Renal cortex interstitium (tissue), 11 donors: Measurements from ENCODE around the gene ALK. TPM values are rescaled to one million over a fixed set of nuclear protein-coding genes. Genes with fewer than 3 reads are reported as not detected.

Experiments used
- DNase-seq, 11 donors: peaks; one replicate each; pipeline ENCODE4 v3.0.0-alpha.2; 2013; ENCODE audit warnings: low read depth in 9 of 11, low spot score in 4 of 11; ENCODE audit errors: extremely low read depth in 1 of 11
- polyA plus RNA-seq, 3 donors: library from polyadenylated mRNA; unstranded; fragments of 120-200 nt; gene quantifications; one replicate each; pipeline ENCODE4 v1.2.1, GENCODE V29; 2013; ENCODE audit not compliant: insufficient read length in 3 of 3

Gene ALK
- polyA plus RNA-seq, 3 donors: 0.17 to 0.60 (median 0.35) TPM

DNA sequence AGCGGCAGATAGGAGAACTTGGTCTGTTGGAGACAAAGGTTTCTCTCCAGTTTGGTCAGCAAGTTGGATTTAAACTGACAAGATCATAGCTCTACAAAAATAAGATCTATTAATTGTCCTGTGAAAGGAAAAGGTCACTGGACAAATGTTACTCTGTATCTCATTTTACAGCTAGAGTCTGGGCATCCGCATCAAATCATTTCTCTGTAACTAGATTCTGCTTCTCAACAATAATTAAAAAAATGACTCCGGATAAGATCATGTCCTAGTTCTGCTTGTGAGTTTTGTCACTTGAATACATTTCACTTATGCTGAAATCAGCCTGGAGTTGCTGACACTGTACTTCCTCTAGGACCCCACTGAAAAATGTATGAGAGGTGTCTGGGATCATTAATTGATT, 310.8 kb downstream of the ALK start:
- DNase-seq: no peak

DNA sequence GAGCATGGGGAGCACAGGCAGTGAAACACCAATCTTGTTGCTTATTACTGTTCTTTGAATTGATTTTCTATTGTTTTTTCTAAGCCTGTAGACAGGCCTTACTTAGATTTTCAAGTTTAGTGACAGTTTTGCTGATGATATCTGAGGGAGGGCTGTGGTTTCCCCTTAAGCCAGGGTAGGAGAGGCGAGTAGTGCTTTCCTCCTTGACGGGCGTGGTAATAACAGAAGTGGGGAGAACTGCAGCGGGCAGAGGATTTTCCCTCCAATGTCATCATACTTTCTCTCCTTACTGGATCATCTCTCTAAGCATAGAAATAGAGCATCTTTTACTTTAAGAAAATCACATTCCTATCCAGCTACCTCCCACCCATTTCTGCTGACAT, 314.4 kb downstream of the ALK start:
- DNase-seq: no peak

DNA sequence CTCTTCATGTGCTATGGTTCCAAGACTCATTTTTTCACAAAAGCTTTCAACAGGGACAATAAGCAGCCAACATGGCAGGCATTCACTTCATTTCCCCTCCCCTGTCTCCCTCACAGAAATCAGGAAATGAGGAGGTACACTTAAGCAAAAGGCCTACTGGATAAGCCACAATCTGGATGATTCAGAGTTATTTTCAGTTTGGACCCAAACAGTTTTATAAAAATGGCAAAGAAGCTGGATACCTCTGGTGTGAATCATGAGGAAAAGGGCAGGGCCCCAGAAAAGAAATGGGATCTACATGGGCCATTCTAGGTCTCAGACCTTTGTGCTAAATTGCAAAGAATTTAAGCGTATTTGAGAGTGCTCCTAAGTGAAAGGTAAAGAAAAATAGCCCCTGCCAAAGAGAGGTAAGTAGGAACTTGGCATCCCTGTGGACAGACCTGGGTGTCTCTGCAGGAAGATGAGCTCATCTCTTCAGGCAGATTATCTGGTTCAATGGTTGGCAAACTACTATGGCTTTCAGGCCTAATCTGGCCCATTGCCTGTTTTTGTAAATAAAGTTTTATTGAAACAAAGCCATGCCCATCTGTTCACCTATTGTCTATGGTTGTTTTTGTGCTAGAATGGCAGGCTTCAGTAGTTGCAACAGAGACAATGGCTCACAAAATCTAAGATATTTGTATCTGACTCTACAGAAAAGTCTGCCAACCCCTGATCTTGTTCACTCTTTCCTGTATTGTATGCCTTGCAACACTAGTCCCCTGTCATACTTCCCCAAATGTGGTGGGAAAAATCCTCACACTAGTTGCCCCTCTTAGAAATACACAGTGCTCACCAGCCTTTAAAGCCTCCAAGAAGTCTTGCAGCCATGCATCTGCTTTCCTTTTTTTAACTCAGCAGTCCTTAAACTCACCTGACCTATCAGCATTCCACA, 315.0 kb downstream of the ALK start:
- no peak for DNase-seq

DNA sequence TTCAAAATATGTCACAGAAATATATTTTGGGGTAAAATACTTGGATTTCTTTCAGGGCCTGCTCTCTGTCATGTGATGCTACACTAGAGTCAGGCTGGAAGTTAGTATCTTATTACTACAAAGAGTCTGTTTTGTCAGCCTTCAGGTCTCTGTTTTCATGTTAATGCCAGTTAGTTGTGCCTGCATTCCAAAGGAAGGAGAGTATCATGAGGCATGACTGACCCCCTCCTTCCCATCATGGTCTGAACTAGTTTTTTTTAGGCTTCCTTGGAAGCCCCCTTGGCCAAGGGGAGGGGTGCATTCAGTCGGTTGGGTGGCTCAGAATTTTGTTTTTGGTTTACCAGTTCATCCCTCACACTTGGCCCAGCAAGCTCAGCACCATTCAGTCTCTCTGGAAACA, 318.0 kb downstream of the ALK start:
- no peak for DNase-seq

DNA sequence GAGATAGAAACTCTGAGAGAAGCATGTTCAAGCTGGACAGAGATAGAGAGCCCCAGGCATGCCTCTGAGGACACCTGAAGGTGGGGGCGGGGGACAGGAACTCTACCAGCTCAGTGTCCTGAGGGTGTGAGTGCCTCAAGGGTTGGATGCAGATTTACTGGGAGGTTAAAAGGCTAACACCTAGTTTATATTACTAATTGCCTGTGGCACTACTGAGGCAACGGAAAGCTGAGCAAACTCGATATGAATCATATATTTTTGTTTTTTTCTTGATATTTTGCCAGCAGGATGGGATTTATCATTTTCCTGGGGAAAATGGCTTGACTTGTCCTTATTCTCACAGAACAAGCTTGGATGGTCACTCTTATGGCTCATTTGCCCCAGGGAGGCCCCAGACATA, 319.5 kb downstream of the ALK start:
- DNase-seq: no peak

DNA sequence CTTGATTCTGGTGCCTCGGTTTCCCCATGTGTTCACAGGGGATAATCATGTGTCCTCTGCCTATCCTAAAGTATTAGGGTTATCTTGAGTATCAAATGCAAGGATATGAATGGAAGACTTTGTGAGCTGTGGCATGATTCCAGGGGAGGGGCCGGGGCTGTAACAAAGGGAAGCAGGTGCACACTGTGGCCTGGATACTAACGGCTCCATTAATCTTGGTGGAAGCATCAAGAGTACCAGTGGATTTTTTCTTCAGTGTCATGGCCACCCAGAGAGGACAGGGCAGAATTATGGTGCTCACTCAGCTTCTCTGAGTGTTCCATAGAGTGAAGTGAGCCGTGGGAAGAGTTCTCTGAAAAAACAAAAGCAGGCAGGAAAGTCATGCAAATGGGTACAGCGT, 320.1 kb downstream of the ALK start:
- no peak for DNase-seq

DNA sequence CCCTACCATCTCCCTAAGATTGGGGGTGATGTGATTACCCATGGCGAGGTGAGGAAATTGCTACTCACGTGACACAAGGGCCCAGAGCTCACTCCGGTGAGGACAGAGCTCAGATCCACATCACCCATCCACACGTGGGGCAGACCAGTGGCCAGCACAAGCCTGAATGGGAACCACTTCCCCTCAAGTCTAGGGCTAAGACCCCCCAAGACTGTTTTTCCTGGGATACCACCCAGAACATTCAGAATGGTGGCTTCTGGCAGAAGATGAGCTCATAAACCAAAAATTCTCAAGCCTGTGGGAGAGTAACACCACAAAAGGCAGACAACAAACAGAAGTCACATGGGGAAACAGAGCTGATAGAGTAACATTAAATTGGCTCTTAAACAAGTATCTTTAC, 321.4 kb downstream of the ALK start:
- no peak for DNase-seq

DNA sequence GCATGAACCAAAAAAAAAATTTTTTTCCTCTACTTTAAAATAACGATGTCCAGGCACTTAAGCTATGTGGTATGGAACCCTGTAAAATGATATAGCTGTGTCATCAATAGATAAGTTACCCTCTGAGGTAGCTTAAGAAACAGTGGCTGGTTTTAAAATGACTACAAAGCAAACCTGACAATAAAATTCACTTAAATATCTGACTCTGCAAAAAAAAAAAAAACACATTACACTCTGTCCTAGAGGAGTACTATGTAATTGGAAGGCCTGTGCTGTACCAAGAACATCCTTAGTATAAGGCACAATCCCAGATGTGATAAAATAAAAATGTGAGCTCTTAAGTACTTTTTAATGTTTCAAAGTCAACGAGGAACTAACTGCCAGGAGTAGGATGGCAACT, 322.4 kb downstream of the ALK start:
- no peak for DNase-seq

DNA sequence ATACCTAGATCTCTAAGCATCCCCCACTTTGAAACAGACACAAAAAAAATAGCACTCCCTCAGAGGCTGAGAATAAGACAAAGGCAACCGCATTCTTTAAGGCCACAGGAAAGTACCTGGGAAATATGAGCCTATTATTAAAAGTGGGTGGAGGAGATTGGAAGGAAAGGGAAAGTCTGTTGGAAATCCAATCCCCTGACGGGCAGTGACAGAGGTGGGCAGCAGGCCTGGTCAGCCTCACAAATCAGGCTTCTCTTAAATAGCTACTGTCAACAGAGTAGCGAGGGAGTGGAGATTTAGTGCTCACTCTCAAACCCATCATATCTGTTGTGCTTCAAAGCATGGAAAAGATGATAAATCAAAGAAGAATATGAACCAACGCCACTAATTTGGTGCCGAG, 324.4 kb downstream of the ALK start:
- DNase-seq: peak in 8 of 11 donors; percentile 19 to 48 (median 34)

DNA sequence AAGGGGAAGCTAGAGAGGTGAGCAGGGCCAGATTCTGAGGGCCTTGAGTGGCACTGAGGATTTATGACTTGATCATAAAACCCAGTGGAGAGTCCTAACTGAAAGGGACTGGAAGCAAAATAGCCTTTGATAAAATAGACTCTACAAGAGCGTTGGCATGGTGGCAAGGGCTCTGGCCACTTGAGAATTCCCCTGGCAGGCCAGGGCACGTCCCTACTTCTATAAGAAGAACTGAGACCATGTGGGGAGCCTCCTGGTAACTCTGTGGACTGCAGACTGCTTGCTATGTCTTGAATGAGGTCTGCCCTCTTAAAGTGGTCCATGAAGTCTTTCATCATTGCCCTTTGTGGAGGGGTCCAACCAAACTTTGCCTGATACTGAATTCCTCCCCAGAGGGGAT, 324.8 kb downstream of the ALK start:
- DNase-seq: no peak

DNA sequence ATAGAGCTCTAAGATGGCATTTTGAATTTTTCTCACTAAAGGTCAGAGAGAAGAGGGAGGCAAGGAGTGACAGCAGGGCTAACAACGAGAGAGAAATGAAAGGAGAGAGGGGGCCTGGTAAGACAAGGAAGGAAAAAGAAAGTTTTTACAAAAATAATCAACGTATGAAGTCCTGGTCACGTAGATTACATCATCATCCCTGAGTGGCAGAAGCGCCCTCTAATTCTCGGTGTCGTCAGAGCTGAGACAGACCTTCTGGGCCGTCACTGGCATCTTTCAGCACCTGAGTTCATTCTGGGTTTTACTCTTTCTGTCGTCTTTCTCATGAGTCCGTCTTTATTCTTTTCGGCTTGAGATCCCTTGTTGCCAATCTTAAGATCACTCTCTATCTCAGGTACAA, 329.8 kb downstream of the ALK start:
- DNase-seq: no peak

DNA sequence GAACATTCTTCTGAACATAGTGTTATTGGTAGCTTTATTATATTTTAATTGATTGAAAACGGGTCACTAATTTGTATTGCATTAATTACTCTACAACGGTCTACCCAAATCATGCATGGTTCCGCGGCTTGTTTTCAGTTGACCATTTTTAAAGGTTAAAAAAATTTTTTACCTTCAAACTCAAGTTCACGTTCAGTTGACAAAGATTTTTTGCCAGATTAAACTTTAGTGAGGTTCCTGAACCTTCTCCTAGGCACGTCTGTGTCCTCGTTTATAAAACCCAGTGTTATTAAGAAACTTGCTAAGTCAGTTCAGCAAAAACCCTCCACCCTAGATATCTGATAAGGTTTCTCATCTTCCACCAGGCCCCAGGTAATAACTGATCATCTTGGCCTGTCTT, 331.2 kb downstream of the ALK start:
- DNase-seq: no peak

DNA sequence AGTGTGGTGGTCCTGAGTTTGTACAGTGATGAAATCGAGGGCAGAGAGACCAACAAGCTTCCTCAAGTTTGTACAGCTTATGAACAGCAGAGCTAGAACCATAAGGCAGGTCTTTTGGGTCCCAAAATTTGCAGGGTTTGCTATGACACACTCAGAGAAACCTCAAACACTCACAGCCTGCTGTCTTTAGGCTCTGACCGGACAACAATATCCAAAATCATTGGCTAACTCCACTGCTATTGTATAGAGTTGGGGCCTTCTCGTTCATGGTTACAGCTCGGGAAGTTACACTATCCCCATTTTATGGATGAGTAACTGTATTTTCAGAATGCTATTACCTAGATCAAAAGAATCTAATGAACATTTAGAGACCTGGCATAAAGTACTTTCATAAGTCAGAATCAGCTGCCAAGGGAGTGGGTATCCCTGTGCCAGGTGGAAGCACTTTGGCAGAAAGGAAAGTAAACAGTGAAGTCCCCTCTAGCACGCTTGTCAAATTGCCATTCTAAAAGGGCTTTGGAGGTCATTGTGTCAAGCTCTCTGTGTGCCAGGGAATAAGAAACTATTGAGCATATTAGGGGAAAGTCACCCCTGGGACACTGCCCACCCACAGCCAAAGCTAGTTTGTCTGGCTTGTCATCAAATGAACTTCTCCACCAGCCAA, 331.8 kb downstream of the ALK start:
- DNase-seq: no peak

DNA sequence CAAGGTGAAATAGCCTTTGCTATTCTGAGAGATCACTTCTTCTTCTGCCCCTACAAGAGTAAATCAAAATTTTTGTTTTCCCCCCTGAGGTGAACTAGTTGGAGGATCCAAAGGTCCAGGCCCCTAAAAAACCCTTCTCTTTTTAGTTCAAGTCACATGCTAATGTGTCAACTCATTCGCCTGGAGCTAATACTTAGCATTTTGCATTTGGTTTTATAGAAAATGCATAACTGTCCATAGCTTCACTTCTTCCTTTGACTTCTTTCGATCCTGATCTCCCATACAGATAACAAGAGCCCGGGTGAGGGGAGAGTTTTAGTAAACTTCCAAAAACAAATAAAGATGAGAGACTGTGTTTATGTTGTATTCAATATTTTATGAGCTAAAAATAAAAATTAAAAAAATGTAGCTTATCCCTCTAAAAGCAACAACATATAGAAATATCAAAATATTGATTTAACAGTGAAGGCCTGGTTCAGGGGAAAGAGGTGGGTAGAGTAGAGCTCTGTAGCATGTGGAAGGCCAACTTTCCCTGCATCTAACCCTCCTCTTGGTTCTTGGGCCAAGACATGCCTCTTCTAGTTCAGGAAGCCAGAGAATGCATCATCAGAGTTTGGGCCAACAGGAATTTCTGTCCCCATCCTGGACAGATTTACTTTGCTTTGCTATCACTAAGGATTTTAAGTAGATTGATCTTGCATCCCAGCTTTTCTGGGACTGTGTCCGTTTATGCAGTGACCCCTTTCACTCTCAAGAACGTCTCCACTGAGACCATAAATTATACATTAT, 333.8 kb downstream of the ALK start:
- DNase-seq: no peak

DNA sequence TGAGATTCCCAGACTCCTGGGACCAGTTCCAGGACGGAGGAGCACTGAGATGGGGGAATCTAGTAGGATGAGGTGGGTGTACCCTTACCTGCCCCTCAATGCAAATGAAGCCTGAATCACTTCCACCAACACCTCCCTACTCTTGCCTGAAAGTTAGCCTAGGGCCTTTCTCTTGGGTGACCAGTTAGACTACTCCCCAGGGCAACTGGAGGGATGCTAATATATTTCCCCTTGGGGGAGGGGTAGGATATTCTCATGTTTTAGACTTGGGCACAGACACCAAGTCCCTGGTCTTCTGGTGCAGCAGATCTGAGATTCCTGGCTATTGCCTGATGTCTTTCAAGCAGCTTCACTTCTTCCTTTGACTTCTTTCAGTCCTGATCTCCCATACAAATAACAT, 334.5 kb downstream of the ALK start:
- DNase-seq: no peak

DNA sequence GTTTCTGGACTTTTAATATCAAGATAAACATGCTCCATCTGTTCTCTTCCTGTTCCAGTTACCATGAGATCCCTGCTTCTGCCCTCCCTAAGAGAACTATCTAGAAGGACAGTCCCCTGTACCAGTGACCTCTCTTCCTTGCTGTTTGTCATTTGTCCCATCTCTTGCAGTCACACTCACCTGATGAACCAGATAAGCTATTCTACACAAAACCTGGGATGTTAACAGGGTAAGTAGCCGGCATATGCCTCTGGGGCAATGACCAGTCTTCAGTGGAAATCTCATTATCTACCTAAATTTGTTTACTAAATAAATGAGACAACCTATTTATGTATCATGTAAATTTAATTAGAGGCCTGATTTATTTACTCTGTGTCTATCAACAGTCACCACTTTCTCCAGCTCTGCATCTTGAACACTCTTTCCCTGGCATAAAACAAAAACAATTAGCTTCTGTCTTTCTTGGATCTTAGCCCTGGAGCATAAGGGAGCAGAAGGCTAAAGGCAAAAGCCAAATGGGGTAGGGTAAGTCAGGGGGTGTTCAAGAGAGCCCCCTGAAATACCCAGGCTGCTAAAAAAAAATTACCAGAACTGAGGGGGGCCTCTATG, 337.7 kb downstream of the ALK start:
- no peak for DNase-seq

DNA sequence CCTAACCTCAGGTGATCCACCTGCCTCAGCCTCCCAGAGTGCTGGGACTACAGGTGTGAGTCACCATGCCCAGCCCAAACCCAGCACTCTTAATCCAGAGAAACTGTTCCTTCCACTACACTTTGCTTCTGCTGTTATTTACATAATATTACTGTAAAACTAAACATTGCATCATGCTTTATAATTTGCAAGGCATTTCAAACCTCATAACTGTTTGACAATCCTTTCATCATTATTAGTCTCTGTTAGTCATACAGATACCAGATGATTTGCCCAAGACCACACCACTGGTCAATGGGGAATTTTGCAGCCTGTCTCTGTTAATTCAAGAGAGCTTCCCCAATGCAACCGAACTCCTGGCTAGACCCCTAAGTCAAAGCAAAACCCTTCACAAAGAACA, 338.3 kb downstream of the ALK start:
- DNase-seq: no peak

DNA sequence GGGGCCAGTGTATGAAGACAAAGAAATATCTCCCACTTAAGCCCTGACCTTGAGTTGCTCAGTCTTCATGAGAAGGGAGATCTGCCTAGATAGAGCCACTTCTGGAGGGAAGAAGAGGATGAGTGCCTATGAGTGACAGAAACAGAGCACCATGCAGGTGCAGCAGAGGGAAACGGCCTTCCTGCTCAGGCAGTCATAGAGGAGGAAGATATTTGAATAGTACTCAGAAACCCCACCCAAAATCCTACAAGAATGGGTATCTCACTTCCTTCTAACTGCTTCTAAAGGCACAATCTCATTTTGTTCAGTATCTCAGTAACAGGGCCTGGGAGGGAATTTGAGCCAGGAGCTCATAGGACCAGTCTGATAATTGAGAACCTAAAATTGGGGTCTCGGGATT, 339.3 kb downstream of the ALK start:
- DNase-seq: no peak

DNA sequence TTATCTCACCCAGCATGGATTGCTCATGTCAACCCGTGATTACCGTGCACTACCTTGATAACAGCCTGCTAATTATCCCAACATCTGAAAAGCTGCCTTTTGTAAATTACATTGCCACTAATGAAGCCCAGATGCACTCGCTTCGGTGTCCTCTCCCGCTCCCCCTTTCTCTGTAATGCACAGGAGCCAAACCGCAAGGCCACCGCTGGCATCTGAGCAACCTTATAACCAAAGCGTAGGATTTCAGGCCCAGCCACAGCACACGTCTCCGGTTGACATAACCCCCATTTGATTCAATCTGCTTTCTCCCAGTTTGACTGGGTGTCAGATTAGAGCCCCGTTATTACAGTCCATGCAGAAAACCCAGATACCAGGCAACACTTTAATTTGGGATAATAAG, 341.2 kb downstream of the ALK start:
- no peak for DNase-seq
